Spleen (tissue), 11 donors: ENCODE data around the gene NPPB. TPM values are rescaled to one million over a fixed set of nuclear protein-coding genes. Genes with fewer than 3 reads are reported as not detected.
A peak's percentile ranks its signal among the peaks of the same experiment; 100 is the strongest.

Experiments
- DNase-seq: peaks from one replicate; pipeline ENCODE4 v3.0.0-alpha.2; 2020
- H3K27ac ChIP-seq, 8 donors: fragments of 200-600 bp; sonication (generic) in 7 of 8; 1 replicate in 4 of 8; 2 replicates in 4 of 8; pipeline versions ENCODE4 v1.5.0 to v1.8.0; 2016 to 2021; ENCODE audit warnings: inconsistent platforms in 4 of 8, mild to moderate bottlenecking in 4 of 8, moderate library complexity in 1 of 8
- H3K27me3 ChIP-seq, 7 donors: fragments of 200-600 bp; sonication (generic) in 6 of 7; replicated peaks in 1 of 7; 1 replicate in 4 of 7; 2 replicates in 3 of 7; pipeline versions ENCODE4 v1.5.0 to v1.8.0; 2016 to 2021; ENCODE audit warnings: inconsistent platforms in 3 of 7, mild to moderate bottlenecking in 1 of 7
- H3K36me3 ChIP-seq, 6 donors: fragments of 200-600 bp; sonication (generic) in 5 of 6; 1 replicate in 4 of 6; 2 replicates in 2 of 6; pipeline versions ENCODE4 v1.5.0 to v1.8.0; 2016 to 2021; ENCODE audit warnings: inconsistent platforms in 2 of 6
- H3K4me1 ChIP-seq, 6 donors: fragments of 200-600 bp; sonication (generic) in 5 of 6; 1 replicate in 3 of 6; 2 replicates in 3 of 6; pipeline versions ENCODE4 v1.5.0 to v1.8.0; 2016 to 2021; ENCODE audit warnings: inconsistent platforms in 3 of 6
- H3K4me3 ChIP-seq, 8 donors: fragments of 200-600 bp; sonication (generic) in 7 of 8; 1 replicate in 4 of 8; 2 replicates in 4 of 8; pipeline versions ENCODE4 v1.5.0 to v1.8.0; 2016 to 2021; ENCODE audit warnings: inconsistent platforms in 4 of 8, mild to moderate bottlenecking in 4 of 8, moderate library complexity in 2 of 8
- H3K9me3 ChIP-seq, 8 donors: fragments of 200-600 bp; sonication (generic) in 7 of 8; 1 replicate in 4 of 8; 2 replicates in 4 of 8; pipeline versions ENCODE4 v1.5.0 to v1.8.0; 2016 to 2021; ENCODE audit warnings: inconsistent platforms in 4 of 8
- POLR2A ChIP-seq, 3 donors: fragments of 450-650 bp; IDR thresholded peaks; one replicate each; pipeline ENCODE4 v1.5.1; 2017; ENCODE audit warnings: antibody characterized with exemption in 3 of 3, mild to moderate bottlenecking in 1 of 3
- POLR2AphosphoS5 ChIP-seq, 3 donors: sonication (generic); formaldehyde crosslinking; IDR thresholded peaks; one replicate each; pipeline ENCODE4 v1.5.1; 2017; ENCODE audit warnings: antibody characterized with exemption in 3 of 3
- WGBS, 5 donors: extraction: QIAGEN DNeasy Blood & Tissue Kit in 3 of 5; methylation state at CpG; one replicate each; pipeline versions ENCODE4 v1.1.5 to v1.1.7; 2013 to 2018; 5-methylcytosine and 5-hydroxymethylcytosine counted together
- intact Hi-C: fragments of 100-400 bp; cut with DNase I; formaldehyde crosslinking; loops from one replicate; pipeline ENCODE4 v1.15.0; 2023; ENCODE audit warnings: low total_unique reads
- polyA plus RNA-seq, 3 donors: library from polyadenylated mRNA; stranded (reverse); fragments of 200-250 nt; gene quantifications; one replicate each; pipeline ENCODE4 v1.2.1, GENCODE V29; 2013
- total RNA-seq, 7 donors: library from RNA; depleted of rRNA in 3 of 7; stranded (reverse); fragments of >200 nt in 3 of 7; fragmentation: NEBNext Ultra II Directional in 4 of 7; extraction: Animal tissue kit (Norgen Biotek cat#: 25700) in 4 of 7; gene quantifications; one replicate each; pipeline versions ENCODE4 v1.1.0 to v1.2.1, GENCODE V29; 2016 to 2021
- TF ChIP-seq, protein P1 (sequence below), 11 experiments: fragments of 200-600 bp in 7 of 11; fragments of 450-650 bp in 4 of 11; sonication (generic) in 4 of 11; IDR thresholded peaks in 8 of 11; conservative IDR thresholded peaks in 3 of 11; 1 replicate in 7 of 11; 2 replicates in 4 of 11; pipeline versions ENCODE4 v1.4.0 to v1.8.0; 2016 to 2021; ENCODE audit warnings: antibody characterized with exemption in 11 of 11, inconsistent platforms in 4 of 11, mild to moderate bottlenecking in 1 of 11
- donor health status: healthy with polysubstance abuse.
- donor health status: DM: no; HTN: no; CAD: no; lungs with moderate emphysema.
- donor health status: DM: no; HTN: no; CAD: no.
- donor health status: Bipolar disorder and iron deficiency.
- donor health status: healthy.
- donor health status: DM: no; HTN: no; CAD: no.
- donor health status: DM: yes; HTN: yes; CAD: no.

Gene NPPB
- total and polyA plus RNA-seq, 10 donors, result 0.38 to 0.80 (median 0.57) TPM; not detected in 7

DNA sequence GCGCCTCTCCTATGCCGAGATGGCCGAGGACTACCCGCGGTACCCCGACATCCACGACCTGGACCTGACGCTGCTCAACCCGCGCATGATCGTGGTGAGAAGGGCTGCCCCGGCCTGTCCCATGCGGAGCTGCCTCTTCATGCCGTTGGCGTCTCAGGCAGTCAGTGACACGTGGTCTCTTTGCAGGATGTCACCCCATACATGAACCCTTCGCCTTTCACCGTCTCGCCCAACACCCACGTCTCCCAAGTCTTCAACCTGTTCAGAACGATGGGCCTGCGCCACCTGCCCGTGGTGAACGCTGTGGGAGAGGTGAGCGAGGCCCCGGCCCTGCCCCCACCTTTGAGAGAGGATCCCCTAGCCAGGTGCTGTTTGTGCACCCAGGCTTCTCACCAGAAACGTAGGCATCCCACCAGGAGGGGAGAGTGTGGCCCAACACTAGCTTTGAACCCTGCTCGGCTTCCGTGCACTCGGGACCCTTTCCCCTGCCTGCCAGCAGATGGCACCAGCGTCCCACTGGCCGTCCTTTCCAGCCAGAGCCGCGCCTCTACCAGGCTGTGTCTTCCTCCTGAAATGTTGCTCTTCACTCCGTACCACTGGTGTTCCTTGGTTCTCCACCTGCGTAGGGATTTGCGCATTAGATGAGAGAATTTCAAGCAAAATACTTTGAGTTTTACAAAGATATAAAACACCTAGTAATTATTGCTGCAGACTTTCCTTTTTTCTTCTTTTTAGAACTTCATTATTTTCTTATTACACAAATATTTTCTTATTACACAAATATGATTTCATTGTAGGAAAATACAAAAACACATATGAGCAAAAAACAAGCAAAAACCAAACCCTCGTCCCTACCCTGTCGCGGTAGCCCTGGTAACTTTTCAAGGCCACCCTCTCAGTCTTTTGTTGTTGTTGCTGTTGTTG, 20.1 kb downstream of the NPPB start:
- no peaks in the 10 kb centered on the region for H3K27me3 ChIP-seq
- peak; percentile 94 for DNase-seq
- peaks cover 17 to 37% (median 26%) of the 10 kb centered on the region in 6 donors for H3K4me1 ChIP-seq
- TF ChIP-seq, protein P1, sequence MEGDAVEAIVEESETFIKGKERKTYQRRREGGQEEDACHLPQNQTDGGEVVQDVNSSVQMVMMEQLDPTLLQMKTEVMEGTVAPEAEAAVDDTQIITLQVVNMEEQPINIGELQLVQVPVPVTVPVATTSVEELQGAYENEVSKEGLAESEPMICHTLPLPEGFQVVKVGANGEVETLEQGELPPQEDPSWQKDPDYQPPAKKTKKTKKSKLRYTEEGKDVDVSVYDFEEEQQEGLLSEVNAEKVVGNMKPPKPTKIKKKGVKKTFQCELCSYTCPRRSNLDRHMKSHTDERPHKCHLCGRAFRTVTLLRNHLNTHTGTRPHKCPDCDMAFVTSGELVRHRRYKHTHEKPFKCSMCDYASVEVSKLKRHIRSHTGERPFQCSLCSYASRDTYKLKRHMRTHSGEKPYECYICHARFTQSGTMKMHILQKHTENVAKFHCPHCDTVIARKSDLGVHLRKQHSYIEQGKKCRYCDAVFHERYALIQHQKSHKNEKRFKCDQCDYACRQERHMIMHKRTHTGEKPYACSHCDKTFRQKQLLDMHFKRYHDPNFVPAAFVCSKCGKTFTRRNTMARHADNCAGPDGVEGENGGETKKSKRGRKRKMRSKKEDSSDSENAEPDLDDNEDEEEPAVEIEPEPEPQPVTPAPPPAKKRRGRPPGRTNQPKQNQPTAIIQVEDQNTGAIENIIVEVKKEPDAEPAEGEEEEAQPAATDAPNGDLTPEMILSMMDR (IDR thresholded peaks at IDR 0.05 in 8 of 11, conservative IDR thresholded peaks at IDR 0.05 in 3 of 11), result peak; percentile 88 to 98 (median 94)
- TF ChIP-seq POLR2A (IDR thresholded peaks at IDR 0.05), result no peak
- peak; percentile 65 to 74 (median 70) for TF ChIP-seq POLR2AphosphoS5 (IDR thresholded peaks at IDR 0.05)
- peaks cover 15 to 98% (median 82%) of the 10 kb centered on the region in 6 donors for H3K36me3 ChIP-seq
- no peak overlapping the region for H3K4me3 ChIP-seq
- H3K27ac ChIP-seq, result no peak overlapping the region
- intact Hi-C loops, result loop anchor here (5.0 kb wide), 1 partner anchor 54 kb away; no protein-coding TSS in a partner anchor
- WGBS, 5 donors, result 64 to 69% (median 66%) methylated on average over 38 to 40 of the region's 40 CpGs
- no peaks in the 10 kb centered on the region for H3K9me3 ChIP-seq

DNA sequence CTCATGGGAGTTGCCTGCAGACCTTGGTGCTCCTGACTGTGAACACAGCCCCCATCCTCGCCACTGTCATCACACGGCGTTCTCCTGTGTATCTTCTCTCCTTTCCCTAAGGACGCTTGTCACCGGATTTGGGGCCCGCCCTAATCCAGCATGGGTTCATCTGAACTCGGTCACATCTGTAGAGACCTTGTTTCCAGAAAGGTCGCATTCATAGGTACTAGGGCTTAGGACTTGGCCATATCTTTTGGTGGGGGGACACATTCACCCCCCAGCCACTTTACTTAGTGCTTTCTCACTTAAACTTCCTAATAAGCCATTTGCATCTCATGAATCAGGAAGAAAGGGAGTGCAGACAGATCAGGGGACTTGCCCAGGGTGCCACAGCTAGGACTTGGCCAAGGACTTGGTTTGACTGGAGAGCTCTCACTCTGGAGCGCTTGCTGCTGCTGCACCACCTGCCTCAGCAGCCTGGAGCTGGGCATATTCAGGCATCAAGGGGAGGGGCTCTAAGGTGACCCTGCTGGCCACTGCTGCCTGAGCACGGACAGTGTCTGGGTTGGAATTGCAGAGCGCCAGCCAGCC, 20.9 kb downstream of the NPPB start:
- no peak for DNase-seq
- WGBS, 5 donors, result 85 to 96% (median 91%) methylated on average over 9 to 11 of the region's 11 CpGs
- H3K9me3 ChIP-seq, result no peaks in the 10 kb centered on the region
- H3K27me3 ChIP-seq, result no peaks in the 10 kb centered on the region
- H3K27ac ChIP-seq, result no peak overlapping the region
- peaks cover 14 to 30% (median 20%) of the 10 kb centered on the region in 6 donors for H3K4me1 ChIP-seq
- H3K36me3 ChIP-seq, result peaks cover 17 to 100% (median 87%) of the 10 kb centered on the region in 6 donors
- no peak for TF ChIP-seq POLR2A (IDR thresholded peaks at IDR 0.05)
- TF ChIP-seq, protein P1 (IDR thresholded peaks at IDR 0.05 in 8 of 11, conservative IDR thresholded peaks at IDR 0.05 in 3 of 11), result no peak
- TF ChIP-seq POLR2AphosphoS5 (IDR thresholded peaks at IDR 0.05), result no peak
- intact Hi-C loops, result loop anchor here (5.0 kb wide), 1 partner anchor 54 kb away; no protein-coding TSS in a partner anchor
- H3K4me3 ChIP-seq, result no peak overlapping the region

DNA sequence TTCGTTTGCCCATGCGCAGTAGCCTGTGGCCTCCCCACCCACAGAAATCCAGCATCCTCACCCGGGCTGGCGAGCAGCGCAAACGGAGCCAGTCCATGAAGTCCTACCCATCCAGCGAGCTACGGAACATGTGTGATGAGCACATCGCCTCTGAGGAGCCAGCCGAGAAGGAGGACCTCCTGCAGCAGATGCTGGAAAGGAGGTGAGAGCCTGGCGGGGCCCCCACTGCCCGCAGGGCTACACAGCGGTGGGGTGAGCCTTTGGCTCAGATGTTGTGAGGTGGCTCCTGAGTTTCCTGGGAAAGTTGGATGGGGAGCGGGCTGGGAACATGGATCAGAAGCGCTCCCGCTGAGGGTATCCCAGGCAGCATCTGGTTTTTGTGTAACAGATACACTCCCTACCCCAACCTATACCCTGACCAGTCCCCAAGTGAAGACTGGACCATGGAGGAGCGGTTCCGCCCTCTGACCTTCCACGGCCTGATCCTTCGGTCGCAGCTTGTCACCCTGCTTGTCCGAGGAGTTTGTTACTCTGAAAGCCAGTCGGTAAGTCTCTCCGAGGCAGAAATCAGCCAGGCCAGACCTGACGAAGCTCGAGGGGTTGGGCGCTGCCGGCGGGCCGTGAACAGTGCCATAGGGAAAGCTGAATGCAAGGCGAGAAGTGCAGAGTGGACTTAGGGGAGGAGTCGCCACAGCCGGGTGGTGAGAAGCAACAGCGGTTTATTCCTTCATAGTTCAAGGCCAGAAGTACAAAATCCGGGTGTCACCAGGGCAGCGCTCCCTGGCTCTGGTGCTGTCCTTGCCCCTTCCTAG, 21.6 kb downstream of the NPPB start:
- no peaks in the 10 kb centered on the region for H3K27me3 ChIP-seq
- DNase-seq, result no peak
- H3K27ac ChIP-seq, result no peak overlapping the region
- TF ChIP-seq, protein P1 (IDR thresholded peaks at IDR 0.05 in 8 of 11, conservative IDR thresholded peaks at IDR 0.05 in 3 of 11), result peak in 1 of 11 experiments; percentile 12
- TF ChIP-seq POLR2AphosphoS5 (IDR thresholded peaks at IDR 0.05) (peak in 1 of 3 donors; percentile 35), POLR2A (IDR thresholded peaks at IDR 0.05) (no peak)
- H3K4me3 ChIP-seq, result no peak overlapping the region
- intact Hi-C loops, result loop anchor here (5.0 kb wide), 1 partner anchor 55 kb away; no protein-coding TSS in a partner anchor
- H3K4me1 ChIP-seq, result peaks cover 7 to 23% (median 13%) of the 10 kb centered on the region in 6 donors
- peaks cover 17 to 100% (median 94%) of the 10 kb centered on the region in 6 donors for H3K36me3 ChIP-seq
- 87 to 93% (median 91%) methylated on average over 31 to 36 of the region's 36 CpGs for WGBS, 5 donors
- H3K9me3 ChIP-seq, result no peaks in the 10 kb centered on the region
